HG03108 (cell line): ENCODE data around the gene ROR1.

Experiments
- ATAC-seq: cut with Tn5 transposase; IDR thresholded peaks from one replicate; pipeline ENCODE4 v1.9.1; 2021; ENCODE audit warnings: moderate library complexity; ENCODE audit not compliant: unreplicated experiment

Gene ROR1

GRCh38 chr1:63966016-63966415 is 192.2 kb downstream of the ROR1 start:
- no peak for ATAC-seq

- no peak for ATAC-seq
Measured at GRCh38 chr1:63967901-63968300, 194.1 kb downstream of the ROR1 start.

GRCh38 chr1:63968663-63969440 is 195.0 kb downstream of the ROR1 start:
- ATAC-seq: no peak

- no peak for ATAC-seq
Measured at GRCh38 chr1:63969441-63969901, 195.7 kb downstream of the ROR1 start.

- no peak for ATAC-seq
Measured at GRCh38 chr1:63971557-63971956, 197.7 kb downstream of the ROR1 start.

- ATAC-seq: no peak
Measured at GRCh38 chr1:63973005-63973419, 199.2 kb downstream of the ROR1 start.

GRCh38 chr1:63974966-63975365 is 201.1 kb downstream of the ROR1 start:
- ATAC-seq: no peak

- no peak for ATAC-seq
Measured at GRCh38 chr1:63975481-63975880, 201.7 kb downstream of the ROR1 start.

- ATAC-seq: no peak
Measured at GRCh38 chr1:63976006-63976405, 202.2 kb downstream of the ROR1 start.

- ATAC-seq: no peak
Measured at GRCh38 chr1:63977466-63977865, 203.6 kb downstream of the ROR1 start.

- no peak for ATAC-seq
Measured at GRCh38 chr1:63980740-63981407, 207.1 kb downstream of the ROR1 start.

GRCh38 chr1:63981408-63981773 is 207.6 kb downstream of the ROR1 start:
- no peak for ATAC-seq

GRCh38 chr1:63982201-63982600 is 208.4 kb downstream of the ROR1 start:
- no peak for ATAC-seq

GRCh38 chr1:63983391-63984256 is 209.8 kb downstream of the ROR1 start:
- no peak for ATAC-seq

- no peak for ATAC-seq
Measured at GRCh38 chr1:63984257-63984929, 210.6 kb downstream of the ROR1 start.

- ATAC-seq: no peak
Measured at GRCh38 chr1:63984930-63985290, 211.1 kb downstream of the ROR1 start.

- ATAC-seq: no peak
Measured at GRCh38 chr1:63987014-63987627, 213.3 kb downstream of the ROR1 start.

GRCh38 chr1:63987628-63988024 is 213.8 kb downstream of the ROR1 start:
- no peak for ATAC-seq

GRCh38 chr1:63988941-63989340 is 215.1 kb downstream of the ROR1 start:
- no peak for ATAC-seq

- no peak for ATAC-seq
Measured at GRCh38 chr1:63991685-63992084, 217.9 kb downstream of the ROR1 start.

- no peak for ATAC-seq
Measured at GRCh38 chr1:64000021-64000420, 226.2 kb downstream of the ROR1 start.
